ENCODE data around the gene TUBGCP6. TPM values are rescaled to one million over a fixed set of nuclear protein-coding genes. Genes with fewer than 3 reads are reported as not detected.
A peak's percentile ranks its signal among the peaks of the same experiment; 100 is the strongest.

Gene TUBGCP6
- polyA plus RNA-seq, 3 donors = 3.7 to 72.8 (median 4.3) TPM

DNA sequence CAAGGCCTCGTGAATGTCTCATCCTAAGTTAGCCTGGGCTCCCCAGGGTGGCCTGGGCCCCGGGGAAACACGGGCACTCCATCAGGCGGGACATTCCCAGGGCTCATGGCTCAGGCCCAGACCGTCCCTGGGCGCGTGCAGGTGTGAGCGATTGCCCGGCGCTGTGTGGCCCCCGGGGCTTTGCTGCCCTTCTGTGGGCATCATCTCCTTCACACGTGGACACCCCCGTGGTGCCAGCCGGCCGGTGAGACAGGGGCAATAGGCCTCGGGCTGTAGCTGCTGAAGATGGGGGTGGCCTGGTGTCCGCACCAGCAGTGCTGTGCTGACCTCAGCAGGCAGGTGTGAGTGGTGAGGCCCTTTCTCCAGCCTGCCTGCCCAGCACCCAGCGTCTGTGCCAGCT is 48.6 kb downstream of the TUBGCP6 start:
- WGBS (ENCODE audit: insufficient coverage) = 96% methylated on average over 18 of the region's 18 CpGs
- peaks cover 44 to 66% of the 10 kb centered on the region in 2 donors for H3K36me3 Mint-ChIP-seq
- H3K9me3 Mint-ChIP-seq = no peaks in the 10 kb centered on the region
- H3K36me3 ChIP-seq (replicated peaks in 1 of 2; ENCODE audit: control insufficient read depth in 1 of 2, insufficient read depth in 2 of 2, low read length in 2 of 2) = peaks cover 51 to 67% of the 10 kb centered on the region in 2 donors
- H3K9me3 ChIP-seq (replicated peaks in 1 of 2; ENCODE audit: control insufficient read depth in 1 of 2, insufficient read depth in 1 of 2, low read length in 2 of 2) = no peaks in the 10 kb centered on the region
- H3K4me1 ChIP-seq (ENCODE audit: control insufficient read depth in 1 of 2, insufficient read depth in 2 of 2, low read length in 2 of 2) = peaks cover 28 to 37% of the 10 kb centered on the region in 2 donors
- H2AFZ ChIP-seq (ENCODE audit: insufficient read depth, low read depth, low read length, poor library complexity, severe bottlenecking) = no peak overlapping the region
- H3K4me3 Mint-ChIP-seq = no peak overlapping the region
- H3K79me2 ChIP-seq (ENCODE audit: insufficient read depth, low read length) = peaks cover 45% of the 10 kb centered on the region
- no peak overlapping the region for H3K9ac ChIP-seq (ENCODE audit: insufficient read depth, low read length, poor library complexity, severe bottlenecking)
- peak overlapping the region in 1 of 2 donors; percentile 20 for H3K27ac ChIP-seq (ENCODE audit: low read depth in 1 of 2, low read length in 2 of 2)
- peak overlapping the region in 4 of 7 donors; percentile 25 to 77 (median 48) for H3K27ac Mint-ChIP-seq
- peaks cover 0 to 3% (median 0%) of the 10 kb centered on the region in 3 donors for H3K27me3 Mint-ChIP-seq (ENCODE audit: low read depth in 3 of 3)
- H3K4me2 ChIP-seq (replicated peaks; ENCODE audit: extremely low read depth, low read length, poor library complexity, severe bottlenecking) = no peak overlapping the region
- H4K20me1 ChIP-seq (ENCODE audit: insufficient read depth, low read length) = peaks cover 19% of the 10 kb centered on the region
- intact Hi-C loops (cut with micrococcal nuclease) = no loop called here
- TF ChIP-seq, protein P1, sequence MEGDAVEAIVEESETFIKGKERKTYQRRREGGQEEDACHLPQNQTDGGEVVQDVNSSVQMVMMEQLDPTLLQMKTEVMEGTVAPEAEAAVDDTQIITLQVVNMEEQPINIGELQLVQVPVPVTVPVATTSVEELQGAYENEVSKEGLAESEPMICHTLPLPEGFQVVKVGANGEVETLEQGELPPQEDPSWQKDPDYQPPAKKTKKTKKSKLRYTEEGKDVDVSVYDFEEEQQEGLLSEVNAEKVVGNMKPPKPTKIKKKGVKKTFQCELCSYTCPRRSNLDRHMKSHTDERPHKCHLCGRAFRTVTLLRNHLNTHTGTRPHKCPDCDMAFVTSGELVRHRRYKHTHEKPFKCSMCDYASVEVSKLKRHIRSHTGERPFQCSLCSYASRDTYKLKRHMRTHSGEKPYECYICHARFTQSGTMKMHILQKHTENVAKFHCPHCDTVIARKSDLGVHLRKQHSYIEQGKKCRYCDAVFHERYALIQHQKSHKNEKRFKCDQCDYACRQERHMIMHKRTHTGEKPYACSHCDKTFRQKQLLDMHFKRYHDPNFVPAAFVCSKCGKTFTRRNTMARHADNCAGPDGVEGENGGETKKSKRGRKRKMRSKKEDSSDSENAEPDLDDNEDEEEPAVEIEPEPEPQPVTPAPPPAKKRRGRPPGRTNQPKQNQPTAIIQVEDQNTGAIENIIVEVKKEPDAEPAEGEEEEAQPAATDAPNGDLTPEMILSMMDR (IDR thresholded peaks at IDR 0.05) = no peak
- peaks cover 26% of the 10 kb centered on the region for H3K4me1 Mint-ChIP-seq
- DNase-seq = no peak
- no peak overlapping the region for H3K4me3 ChIP-seq (replicated peaks in 1 of 3; ENCODE audit: low read depth in 2 of 3, low read length in 3 of 3)
- no peaks in the 10 kb centered on the region for H3K27me3 ChIP-seq (ENCODE audit: control insufficient read depth in 2 of 2, insufficient read depth in 2 of 2, low read length in 2 of 2)

DNA sequence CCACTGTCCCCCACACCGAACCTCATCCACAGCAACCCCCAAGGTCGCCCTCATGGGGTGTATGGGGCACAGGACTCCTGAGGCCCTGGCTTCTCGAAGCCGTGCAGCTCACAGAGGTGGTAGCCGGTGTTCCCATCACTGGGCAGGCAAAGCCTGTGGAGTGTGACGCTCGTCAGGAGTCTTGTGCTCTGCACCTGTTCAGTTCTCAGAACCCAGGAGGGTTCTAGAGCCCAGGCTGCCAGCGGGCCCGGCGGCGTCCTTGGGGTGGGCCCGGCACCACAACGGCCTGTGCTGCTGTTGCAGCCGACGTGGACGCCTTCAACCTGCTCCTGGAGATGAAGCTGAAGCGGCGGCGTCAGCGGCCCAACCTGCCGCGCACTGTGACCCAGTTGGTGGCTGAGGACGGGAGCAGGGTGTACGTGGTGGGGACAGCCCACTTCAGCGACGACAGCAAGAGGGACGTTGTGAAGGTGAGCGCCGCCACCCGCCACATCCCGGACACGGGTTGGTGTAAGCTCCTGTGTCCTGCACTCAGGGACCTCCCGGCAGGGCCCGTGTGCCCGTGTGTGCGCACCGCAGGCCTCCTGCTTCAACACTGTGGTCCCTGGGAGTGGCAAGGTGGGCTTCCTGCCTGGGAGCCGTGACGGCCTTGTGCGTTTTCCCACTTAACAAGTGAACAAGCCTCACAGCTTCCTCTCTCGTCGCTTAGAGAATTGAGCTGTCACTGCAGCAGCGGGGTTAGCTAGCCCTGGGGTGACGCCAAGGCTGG is 50.6 kb downstream of the TUBGCP6 start:
- H3K27ac Mint-ChIP-seq = peak overlapping the region in 2 of 7 donors; percentile 35 to 60
- no peaks in the 10 kb centered on the region for H3K9me3 ChIP-seq (replicated peaks in 1 of 2; ENCODE audit: control insufficient read depth in 1 of 2, insufficient read depth in 1 of 2, low read length in 2 of 2)

More for the DNA sequence above, 50.6 kb downstream of the TUBGCP6 start:
- H3K79me2 ChIP-seq (ENCODE audit: insufficient read depth, low read length) = peaks cover 48% of the 10 kb centered on the region
- H3K9me3 Mint-ChIP-seq = no peaks in the 10 kb centered on the region
- 96% methylated on average over 43 of the region's 44 CpGs for WGBS (ENCODE audit: insufficient coverage)
- no peak for DNase-seq
- peaks cover 14% of the 10 kb centered on the region for H4K20me1 ChIP-seq (ENCODE audit: insufficient read depth, low read length)
- H3K4me1 ChIP-seq (ENCODE audit: control insufficient read depth in 1 of 2, insufficient read depth in 2 of 2, low read length in 2 of 2) = peaks cover 39 to 45% of the 10 kb centered on the region in 2 donors
- peak overlapping the region in 1 of 2 donors; percentile 53 for H3K27ac ChIP-seq (ENCODE audit: low read depth in 1 of 2, low read length in 2 of 2)
- H3K4me2 ChIP-seq (replicated peaks; ENCODE audit: extremely low read depth, low read length, poor library complexity, severe bottlenecking) = no peak overlapping the region
- no peak overlapping the region for H3K4me3 Mint-ChIP-seq
- TF ChIP-seq, protein P1 (IDR thresholded peaks at IDR 0.05) = no peak
- H2AFZ ChIP-seq (ENCODE audit: insufficient read depth, low read depth, low read length, poor library complexity, severe bottlenecking) = no peak overlapping the region
- no peak overlapping the region for H3K9ac ChIP-seq (ENCODE audit: insufficient read depth, low read length, poor library complexity, severe bottlenecking)
- peaks cover 40 to 63% of the 10 kb centered on the region in 2 donors for H3K36me3 Mint-ChIP-seq
- no peak overlapping the region for H3K4me3 ChIP-seq (replicated peaks in 1 of 3; ENCODE audit: low read depth in 2 of 3, low read length in 3 of 3)
- intact Hi-C loops (cut with micrococcal nuclease) = no loop called here
- H3K27me3 Mint-ChIP-seq (ENCODE audit: low read depth in 3 of 3) = peaks cover 0 to 1% (median 0%) of the 10 kb centered on the region in 3 donors
- H3K36me3 ChIP-seq (replicated peaks in 1 of 2; ENCODE audit: control insufficient read depth in 1 of 2, insufficient read depth in 2 of 2, low read length in 2 of 2) = peaks cover 51 to 63% of the 10 kb centered on the region in 2 donors
- H3K4me1 Mint-ChIP-seq = peaks cover 30% of the 10 kb centered on the region
- H3K27me3 ChIP-seq (ENCODE audit: control insufficient read depth in 2 of 2, insufficient read depth in 2 of 2, low read length in 2 of 2) = no peaks in the 10 kb centered on the region

Measured in CD14-positive monocyte (primary cell).